ENCODE results near the gene SYTL2. TPM values are rescaled to one million over a fixed set of nuclear protein-coding genes. Genes with fewer than 3 reads are reported as not detected.
"Not testable (repeated sequence)": the region's sequence is repeated elsewhere in the genome, so short reads cannot be mapped to it uniquely, and the experiment has no call there.

The SYTL2 gene
- total RNA-seq, 2 experiments from 2014 or later, result 9.5 to 11.2 TPM

DNA sequence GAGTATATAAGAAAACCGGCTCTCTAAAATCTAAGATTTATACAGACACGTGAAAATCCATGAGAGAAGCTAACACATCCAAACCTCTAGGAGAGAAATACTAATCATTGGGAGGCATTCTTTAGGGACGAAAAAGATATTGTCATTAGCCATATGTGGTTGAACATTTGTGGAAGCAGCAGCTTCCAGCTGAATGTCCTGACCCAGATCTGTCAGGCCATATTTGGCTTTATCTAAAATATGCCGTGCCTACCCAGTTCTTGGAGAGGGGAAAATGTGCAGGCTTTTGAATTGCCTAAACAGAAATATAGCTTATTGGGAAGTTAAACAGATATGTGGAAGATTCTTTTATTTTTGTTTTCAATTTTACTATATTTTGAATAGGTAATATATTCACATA is 131.4 kb downstream of the SYTL2 start:
- no peak overlapping the region for H3K4me3 Mint-ChIP-seq
- no peaks in the 10 kb centered on the region for H3K9me3 Mint-ChIP-seq
- intact Hi-C loops (cut with micrococcal nuclease), result no loop called here

DNA sequence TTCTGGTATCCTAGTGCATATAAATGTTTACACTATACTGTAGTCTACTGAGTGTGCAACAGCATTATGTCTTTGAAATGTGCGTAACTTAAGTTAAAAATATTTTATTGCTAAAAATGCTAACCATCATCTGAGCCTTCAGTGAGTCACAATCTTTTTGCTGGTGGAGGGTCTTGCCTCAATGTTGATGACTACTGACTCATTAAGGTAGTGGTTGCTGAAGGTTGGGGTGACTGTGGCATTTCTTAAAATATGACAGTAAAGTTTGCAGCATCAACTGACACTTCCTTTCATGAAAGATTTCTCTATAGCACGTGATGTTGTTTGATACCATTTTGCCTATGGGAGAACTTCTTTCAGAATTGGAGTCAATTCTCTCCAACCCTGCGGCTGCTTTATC is 137.5 kb downstream of the SYTL2 start:
- Mint-ChIP-seq H3K9me3 (no peaks in the 10 kb centered on the region), H3K27ac (no peak overlapping the region), H3K4me3 (no peak overlapping the region), H3K4me1 (ENCODE audit: low read depth) (no peaks in the 10 kb centered on the region), H3K27me3 (peaks cover 2% of the 10 kb centered on the region), H3K36me3 (ENCODE audit: low read depth) (no peaks in the 10 kb centered on the region)
- TF ChIP-seq, protein P1, sequence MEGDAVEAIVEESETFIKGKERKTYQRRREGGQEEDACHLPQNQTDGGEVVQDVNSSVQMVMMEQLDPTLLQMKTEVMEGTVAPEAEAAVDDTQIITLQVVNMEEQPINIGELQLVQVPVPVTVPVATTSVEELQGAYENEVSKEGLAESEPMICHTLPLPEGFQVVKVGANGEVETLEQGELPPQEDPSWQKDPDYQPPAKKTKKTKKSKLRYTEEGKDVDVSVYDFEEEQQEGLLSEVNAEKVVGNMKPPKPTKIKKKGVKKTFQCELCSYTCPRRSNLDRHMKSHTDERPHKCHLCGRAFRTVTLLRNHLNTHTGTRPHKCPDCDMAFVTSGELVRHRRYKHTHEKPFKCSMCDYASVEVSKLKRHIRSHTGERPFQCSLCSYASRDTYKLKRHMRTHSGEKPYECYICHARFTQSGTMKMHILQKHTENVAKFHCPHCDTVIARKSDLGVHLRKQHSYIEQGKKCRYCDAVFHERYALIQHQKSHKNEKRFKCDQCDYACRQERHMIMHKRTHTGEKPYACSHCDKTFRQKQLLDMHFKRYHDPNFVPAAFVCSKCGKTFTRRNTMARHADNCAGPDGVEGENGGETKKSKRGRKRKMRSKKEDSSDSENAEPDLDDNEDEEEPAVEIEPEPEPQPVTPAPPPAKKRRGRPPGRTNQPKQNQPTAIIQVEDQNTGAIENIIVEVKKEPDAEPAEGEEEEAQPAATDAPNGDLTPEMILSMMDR (IDR thresholded peaks at IDR 0.05), result no peak
- peak; percentile 43 for DNase-seq
- peak; percentile 67 for ATAC-seq
- POLR2A ChIA-PET, result interaction anchor here (0.9 kb wide), 1 partner anchor 9 kb away, joined by 3 read pairs; the partner anchor contains the start of gene CREBZF
- intact Hi-C loops (cut with micrococcal nuclease), result no loop called here
- CTCF ChIA-PET, result no interaction called here

More for the DNA sequence above, 131.4 kb downstream of the SYTL2 start:
- H3K27me3 Mint-ChIP-seq, result no peaks in the 10 kb centered on the region
- ATAC-seq (no peak), DNase-seq (no peak)
- H3K36me3 Mint-ChIP-seq (ENCODE audit: low read depth), result no peaks in the 10 kb centered on the region
- CTCF ChIA-PET, result interaction anchor here (0.9 to 1.8 kb wide), 5 partner anchors 10 to 175 kb away, joined by 3 to 7 read pairs (median 5); partner anchors contain the start of gene CCDC83
- no peak overlapping the region for H3K27ac Mint-ChIP-seq
- H3K4me1 Mint-ChIP-seq (ENCODE audit: low read depth), result peaks cover 11% of the 10 kb centered on the region
- TF ChIP-seq, protein P1 (IDR thresholded peaks at IDR 0.05), result no peak
- POLR2A ChIA-PET, result interaction anchor here (1.0 to 2.0 kb wide), 3 partner anchors 10 to 147 kb away, joined by 3 to 5 read pairs (median 4); partner anchors contain the start of gene TMEM126A

DNA sequence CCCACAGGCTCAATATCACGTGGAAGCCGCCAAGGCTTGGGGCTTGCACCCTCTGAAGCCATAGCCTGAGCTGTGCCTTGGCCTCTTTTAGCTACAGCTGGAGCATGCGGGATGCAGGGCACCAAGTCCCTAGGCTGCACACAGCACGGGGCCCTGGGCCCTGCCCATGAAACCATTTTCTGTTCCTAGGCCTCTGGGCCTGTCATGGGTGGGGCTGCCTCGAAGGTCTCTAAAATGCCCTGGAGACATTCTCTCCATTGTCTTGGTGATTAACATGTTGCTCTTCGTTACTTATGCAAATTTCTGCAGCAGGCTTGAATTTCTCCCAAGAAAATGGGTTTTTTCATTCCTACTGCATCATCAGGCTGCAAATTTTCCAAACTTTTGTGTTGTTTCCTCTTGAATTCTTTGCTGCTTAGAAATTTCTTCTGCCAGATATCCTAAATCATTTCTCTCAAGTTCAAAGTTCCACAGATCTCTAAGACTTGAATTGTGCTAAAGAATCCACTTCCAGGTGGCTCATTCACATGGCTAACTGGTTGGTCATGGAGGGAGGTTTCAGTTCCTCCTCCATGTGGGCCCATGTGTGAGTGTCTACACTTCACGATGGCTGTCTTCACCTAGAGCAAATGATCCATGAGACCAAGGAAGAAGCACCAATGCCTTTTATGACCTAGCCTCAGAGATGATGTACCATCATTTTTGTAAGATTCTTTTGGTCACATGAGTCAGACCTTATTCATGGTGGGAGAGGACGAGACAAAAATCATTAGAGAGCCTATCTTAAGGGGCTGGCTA is 138.6 kb downstream of the SYTL2 start:
- CTCF ChIA-PET, result no interaction called here
- H3K27ac Mint-ChIP-seq, result no peak overlapping the region
- POLR2A ChIA-PET, result interaction anchor here (0.6 kb wide), 1 partner anchor 8 kb away, joined by 3 read pairs; no protein-coding TSS in a partner anchor
- no peak overlapping the region for H3K4me3 Mint-ChIP-seq
- H3K36me3 Mint-ChIP-seq (ENCODE audit: low read depth), result no peaks in the 10 kb centered on the region
- no peaks in the 10 kb centered on the region for H3K4me1 Mint-ChIP-seq (ENCODE audit: low read depth)
- TF ChIP-seq, protein P1 (IDR thresholded peaks at IDR 0.05), result no peak
- DNase-seq, result no peak
- peaks cover 2% of the 10 kb centered on the region for H3K27me3 Mint-ChIP-seq
- ATAC-seq, result no peak
- no peaks in the 10 kb centered on the region for H3K9me3 Mint-ChIP-seq
- intact Hi-C loops (cut with micrococcal nuclease), result no loop called here

DNA sequence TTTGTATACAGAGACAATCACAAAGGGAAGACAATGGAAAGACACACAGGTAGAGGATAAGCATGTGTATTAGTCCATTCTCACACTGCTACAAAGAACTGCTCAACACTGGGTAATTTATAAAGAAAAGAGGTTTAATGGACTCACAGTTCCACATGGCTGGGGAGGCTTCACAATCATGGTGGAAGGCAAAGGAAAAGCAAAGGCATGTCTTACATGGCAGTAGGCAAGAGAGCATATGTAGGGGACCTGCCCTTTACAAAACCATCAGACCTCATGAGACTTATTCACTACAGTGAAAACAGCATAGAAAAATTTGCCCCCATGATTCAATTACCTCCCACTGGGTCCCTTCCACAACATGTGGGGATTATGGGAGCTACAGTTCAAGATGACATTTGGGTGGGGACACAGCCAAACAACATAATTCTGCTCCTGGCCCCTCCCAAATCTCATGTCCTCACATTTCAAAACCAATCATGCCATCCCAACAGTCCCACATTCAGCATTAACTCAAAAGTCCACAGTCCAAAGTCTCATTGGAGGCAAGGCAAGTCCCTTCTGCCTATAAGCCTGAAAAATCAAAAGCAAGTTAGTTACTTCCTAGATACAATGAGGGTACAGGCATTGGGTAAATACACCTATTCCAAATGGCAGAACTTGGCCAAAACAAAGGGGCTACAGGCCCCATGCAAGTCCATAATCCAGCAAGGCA is 139.8 kb downstream of the SYTL2 start:
- intact Hi-C loops (cut with micrococcal nuclease), result not testable (repeated sequence)
- ChIA-PET POLR2A (interaction anchor here (0.6 kb wide), 1 partner anchor 790 kb away, joined by 3 read pairs; no protein-coding TSS in a partner anchor), CTCF (interaction anchor here (0.6 to 1.6 kb wide), 2 partner anchors 10 to 62 kb away, joined by 4 to 5 read pairs; no protein-coding TSS in a partner anchor)

DNA sequence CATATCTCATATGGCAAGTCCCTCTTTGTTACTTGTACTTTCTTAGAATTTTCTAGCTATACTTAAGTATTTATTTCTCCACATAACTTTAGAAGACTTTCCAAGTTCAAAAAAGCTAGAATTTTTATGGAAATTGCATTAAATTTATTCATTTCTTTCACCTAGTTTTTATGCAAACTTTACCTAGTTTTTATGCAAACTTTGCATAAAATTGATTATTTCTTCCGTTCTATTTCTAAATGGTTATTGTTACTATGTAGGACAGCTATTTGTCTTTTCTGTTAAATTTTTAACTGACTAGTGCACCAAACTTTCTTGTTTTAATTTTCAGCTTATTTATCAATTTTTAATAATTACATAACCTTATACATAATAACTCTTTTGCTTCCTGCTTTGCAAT is 142.8 kb downstream of the SYTL2 start:
- Mint-ChIP-seq H3K36me3 (ENCODE audit: low read depth) (peaks cover 12% of the 10 kb centered on the region), H3K4me3 (no peak overlapping the region), H3K27me3 (no peaks in the 10 kb centered on the region), H3K4me1 (ENCODE audit: low read depth) (peaks cover 8% of the 10 kb centered on the region), H3K9me3 (no peaks in the 10 kb centered on the region), H3K27ac (no peak overlapping the region)
- ATAC-seq, result no peak
- intact Hi-C loops (cut with micrococcal nuclease), result loop anchor here (10.0 kb wide), 2 partner anchors 87 to 157 kb away; no protein-coding TSS in a partner anchor
- DNase-seq, result no peak
- CTCF ChIA-PET, result interaction anchor here (1.0 kb wide), 2 partner anchors 141 to 187 kb away, joined by 3 read pairs; partner anchors contain the start of gene CCDC83
- POLR2A ChIA-PET, result interaction anchor here (1.4 kb wide), 2 partner anchors 20 to 186 kb away, joined by 4 read pairs; partner anchors contain the start of gene TMEM126A
- TF ChIP-seq, protein P1 (IDR thresholded peaks at IDR 0.05), result no peak

More for the DNA sequence above, 139.8 kb downstream of the SYTL2 start:
- not testable (repeated sequence) for ATAC-seq; H3K9me3 Mint-ChIP-seq; H3K4me1 Mint-ChIP-seq (ENCODE audit: low read depth); H3K27ac Mint-ChIP-seq; H3K4me3 Mint-ChIP-seq; DNase-seq; H3K27me3 Mint-ChIP-seq; H3K36me3 Mint-ChIP-seq (ENCODE audit: low read depth)

All from activated CD8-positive, alpha-beta T cell treated with anti-CD3 and anti-CD28 coated beads for 36 hours (primary cell).